Stimulated activated CD8-positive, alpha-beta memory T cell treated with anti-CD3 and anti-CD28 coated beads, Interleukin-12 subunit alpha, Interleukin-12 subunit beta, amount 100 ng/mL, for 24 hours (primary cell): ENCODE measurements around the gene ARHGAP35.
"Not testable (repeated sequence)": the region's sequence is repeated elsewhere in the genome, so short reads cannot be mapped to it uniquely, and the experiment has no call there.

Experiments used
- DNase-seq: peaks from one replicate; pipeline ENCODE4 v3.0.0-alpha.2; 2020; ENCODE audit errors: extremely low read depth

Gene ARHGAP35

DNA sequence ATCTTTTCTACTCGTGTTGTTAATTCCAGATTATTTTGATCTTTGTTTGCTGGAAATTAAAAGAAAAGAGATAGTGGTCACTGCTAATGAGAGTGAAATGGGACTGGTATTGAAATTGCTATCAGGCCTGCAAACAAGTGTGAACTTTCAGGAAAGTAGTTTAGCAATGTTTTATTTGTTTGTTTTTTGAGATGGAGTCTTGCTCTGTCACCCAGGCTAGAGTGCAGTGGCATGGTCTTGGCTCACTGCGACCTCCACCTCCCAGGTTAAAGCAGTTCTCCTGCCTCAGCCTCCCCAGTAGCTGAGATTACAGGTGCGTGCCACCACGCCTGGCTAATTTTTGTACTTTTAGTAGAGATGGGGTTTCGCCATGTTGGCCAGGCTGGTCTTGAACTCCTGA is 10.4 kb downstream of the ARHGAP35 start:
- DNase-seq: not testable (repeated sequence)

DNA sequence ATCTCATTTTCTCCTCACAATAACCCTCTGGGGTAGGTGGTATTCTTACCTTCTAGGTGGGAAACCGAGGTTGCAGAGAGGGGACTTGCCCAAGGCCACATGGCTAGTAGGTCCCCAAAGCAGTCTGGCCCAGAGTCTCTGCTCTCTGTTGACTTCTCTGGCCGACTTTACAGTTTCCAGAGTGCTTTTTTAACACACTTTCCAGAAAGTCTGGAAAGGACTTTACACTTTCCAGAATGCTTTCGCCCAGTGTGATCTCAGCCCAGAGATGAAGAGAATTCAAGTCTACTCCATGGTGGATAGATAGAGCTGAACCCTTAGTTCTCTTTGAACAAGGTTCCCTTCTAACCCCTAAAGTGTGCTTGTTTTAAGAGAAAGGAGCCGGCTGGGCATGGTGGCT is 12.2 kb downstream of the ARHGAP35 start:
- DNase-seq: no peak

DNA sequence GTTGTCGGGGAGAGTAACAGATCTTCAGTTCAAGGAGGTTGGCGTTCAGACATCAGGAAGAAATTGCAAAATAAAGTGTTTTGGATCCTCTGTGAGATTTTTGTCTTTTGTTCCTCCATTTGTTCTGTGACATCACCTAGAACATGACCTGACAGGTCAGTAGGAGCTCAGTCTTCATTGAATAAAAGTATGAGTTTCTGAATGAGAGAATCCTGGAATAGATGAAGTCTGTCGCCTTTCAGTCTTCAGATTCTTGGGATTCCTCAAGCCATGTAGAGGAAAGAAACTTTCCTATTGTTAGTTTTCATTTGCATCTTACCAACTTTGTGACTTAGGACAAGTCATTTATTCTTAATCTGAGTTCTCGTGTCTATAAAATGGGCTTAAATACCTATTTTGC is 14.4 kb downstream of the ARHGAP35 start:
- no peak for DNase-seq

DNA sequence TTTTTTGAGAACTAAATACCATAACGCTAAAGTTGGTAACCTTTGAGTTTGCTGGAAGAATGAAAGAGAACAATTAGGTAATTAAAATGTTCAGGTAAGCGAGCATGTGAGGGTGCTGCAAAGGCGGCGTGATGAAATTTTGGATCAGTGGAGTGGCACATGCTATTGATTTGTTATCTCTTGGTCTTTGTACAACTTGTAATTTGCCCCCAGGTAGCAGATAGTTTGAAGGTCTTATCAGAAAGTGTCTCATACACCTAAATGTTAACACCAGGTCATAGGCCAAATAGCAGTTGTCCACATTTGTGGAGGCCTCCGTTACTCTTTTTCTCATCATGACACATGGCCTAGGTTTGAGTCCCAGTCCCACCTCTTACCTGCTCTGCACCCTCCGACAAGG is 14.9 kb downstream of the ARHGAP35 start:
- DNase-seq: no peak

DNA sequence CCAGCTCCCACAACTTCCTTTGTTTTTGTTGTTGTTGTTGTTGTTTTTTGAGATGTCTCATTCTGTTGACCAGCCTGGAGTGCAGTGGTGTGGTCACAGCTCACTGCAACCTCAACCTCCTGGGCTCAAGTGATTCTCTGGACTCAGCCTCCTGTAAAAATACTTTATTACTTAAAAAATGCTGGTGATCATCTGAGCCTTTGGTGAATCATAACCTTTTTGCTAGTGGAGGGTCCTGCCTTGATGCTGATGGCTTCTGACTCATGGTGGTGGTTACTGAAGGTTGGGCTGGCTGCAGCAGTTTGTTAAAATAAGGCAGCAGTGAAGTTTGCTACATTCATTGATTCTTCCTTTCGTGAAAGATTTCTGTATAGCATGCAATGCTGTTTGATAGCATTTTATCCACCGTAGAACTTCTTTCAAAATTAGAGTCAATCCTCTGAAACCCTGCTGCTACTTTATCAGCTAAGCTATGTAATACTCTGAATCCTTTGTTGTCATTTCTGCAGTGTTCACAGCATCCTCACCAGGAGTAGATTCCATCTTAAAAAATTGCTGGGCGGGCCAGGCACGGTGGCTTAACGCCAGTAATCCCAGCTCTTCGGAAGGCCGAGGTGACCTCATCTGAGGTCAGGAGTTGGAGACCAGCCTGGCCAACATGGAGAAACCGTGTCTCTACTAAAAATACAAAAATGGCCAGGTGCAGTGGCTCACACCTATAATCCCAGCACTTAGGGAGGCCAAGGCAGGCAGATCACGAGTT is 18.0 kb downstream of the ARHGAP35 start:
- DNase-seq: no peak

DNA sequence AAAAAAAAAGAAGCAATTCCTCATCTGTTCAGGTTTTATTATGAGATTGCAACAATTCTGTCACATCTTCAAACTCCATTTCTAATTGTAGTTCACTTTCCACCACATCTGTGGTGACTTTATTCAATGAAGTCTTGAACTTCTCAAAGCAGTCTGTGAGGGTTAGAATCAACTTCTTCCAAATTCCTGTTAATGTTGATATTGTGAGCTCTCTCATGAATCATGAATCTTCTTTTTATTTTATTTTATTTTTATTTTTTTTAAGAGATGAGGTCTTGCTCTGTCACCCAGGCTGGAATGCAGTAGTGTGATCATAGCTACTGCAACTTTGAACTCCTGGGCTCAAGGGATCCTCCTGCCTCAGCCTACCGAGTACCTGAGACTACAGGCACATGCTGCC is 19.6 kb downstream of the ARHGAP35 start:
- no peak for DNase-seq

DNA sequence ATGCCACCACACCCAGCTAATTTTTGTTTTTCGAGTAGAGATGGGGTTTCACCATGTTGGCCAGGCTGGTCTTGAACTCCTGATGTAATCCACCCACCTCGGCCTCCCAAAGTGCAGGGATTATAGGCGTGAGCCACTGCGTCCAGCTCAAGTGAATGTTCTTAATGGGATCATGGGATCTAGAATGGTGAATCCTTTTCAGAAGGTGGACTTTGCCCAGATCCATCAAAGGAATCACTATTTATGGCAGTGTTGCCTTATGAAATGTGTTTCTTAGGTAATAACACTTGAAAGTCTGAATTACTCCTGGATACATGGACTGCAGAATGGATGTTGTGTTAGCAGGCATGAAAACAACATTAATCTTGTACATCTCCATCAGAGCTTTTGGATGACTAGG is 20.3 kb downstream of the ARHGAP35 start:
- DNase-seq: no peak

DNA sequence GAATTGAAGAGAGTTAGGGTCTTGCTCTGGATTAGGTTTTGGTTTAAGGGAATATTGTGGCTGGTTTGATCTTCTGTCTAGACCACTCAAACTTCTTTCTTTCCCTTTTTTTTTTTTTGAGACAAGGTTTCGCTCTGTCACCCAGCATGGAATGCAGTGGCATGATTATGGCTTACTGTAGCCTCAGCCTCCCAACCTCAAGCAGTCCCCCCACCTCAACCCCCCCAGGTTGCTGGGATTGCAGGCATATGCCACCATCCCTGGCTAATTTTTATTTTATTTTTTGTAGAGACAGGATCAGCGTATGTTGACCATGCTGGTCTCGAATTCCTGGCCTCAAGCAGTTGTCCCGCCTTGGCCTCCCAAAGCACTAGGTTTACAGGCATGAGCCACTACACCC is 21.2 kb downstream of the ARHGAP35 start:
- DNase-seq: no peak

DNA sequence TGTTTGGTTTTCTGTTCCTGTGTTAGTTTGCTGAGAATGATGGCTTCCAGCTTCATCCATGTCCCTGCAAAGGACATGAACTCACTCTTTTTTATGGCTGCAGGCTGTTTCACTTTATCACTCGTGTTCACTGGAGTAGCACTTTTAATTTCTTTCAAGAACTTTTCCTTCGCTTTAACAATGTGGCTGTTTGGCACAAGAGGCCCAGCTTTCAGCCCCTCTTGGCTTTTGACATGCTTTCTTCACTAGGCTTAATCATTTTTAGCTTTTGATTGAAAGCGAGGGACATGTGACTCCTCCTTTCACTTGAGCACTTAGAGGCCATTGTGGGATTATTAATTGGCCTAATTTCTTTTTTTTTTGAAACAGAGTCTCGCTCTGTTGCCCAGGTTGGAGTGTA is 22.0 kb downstream of the ARHGAP35 start:
- not testable (repeated sequence) for DNase-seq

DNA sequence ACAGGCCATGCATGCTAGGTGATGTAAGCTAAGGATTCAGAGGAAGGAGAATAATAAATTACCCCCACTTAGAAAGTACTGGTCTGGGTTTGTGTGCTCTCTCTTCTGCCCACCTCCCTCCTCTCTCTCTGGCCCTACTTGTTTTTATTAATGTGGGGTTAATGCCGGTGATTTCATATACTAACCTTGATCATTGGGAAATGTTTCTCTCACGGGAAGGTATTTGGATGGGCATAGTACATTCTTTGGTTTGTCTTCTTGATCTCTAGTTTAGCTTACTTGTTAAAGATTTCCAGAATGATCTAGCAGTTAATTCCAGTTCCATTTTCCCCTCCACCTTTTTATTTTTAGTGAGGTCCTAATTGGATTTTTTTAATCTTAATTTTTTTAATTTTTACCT is 24.6 kb downstream of the ARHGAP35 start:
- no peak for DNase-seq

DNA sequence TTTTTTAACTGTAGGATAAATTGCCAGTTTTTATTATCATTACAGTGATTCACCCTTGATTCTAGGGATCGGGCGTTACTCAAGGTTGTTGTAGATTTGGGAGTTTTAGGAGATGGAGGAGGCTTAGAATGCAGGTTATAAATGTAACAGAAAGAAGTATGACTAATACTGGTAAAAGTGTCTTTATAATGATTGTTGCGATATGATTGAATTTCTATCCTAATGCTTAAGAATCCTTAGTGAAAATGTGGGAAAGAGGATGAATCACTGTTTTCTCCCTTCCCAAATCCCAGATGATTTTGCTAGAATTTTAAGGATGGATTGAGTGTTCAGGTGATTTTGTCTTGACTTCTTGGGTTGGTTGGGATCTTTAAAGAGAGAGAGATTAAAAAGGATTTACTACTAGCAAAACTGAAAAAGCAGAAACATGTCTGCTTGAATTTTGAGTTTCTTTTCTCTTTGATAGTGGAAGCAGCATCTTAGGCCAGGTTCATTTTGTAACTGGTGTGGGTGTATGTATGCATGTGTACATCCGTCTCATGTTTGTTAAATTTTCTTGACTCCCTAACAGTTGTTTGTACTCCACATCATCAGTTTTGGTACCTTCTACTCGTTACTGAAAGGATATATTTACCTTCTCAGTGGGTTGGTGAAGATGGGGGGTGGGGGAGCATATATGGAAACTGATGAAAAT is 25.9 kb downstream of the ARHGAP35 start:
- DNase-seq: no peak

DNA sequence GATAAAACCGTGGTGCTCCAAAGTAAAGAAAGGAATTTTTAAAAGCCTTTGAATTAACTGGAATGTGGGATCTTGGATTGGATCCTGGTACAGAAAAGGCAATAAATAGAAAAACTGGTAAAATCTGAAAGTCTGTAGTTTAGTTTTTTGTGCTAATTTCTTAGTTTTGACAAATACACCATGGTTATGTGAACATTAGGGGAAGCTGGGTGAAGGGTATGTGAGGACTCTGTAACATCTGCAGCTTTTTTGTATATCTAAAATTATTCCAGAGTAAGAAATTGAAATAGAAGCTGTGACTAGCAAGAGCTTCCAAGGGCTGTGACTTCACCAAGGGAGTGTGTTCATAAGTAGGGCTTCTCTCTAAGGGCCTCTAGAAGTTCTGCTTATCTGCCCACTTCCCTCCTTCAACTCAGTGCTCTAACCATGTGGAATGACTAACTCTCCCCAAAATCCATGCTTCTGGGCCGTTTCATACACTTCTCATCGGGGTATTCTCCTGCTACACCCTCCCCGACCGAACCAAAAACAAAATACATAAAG is 26.5 kb downstream of the ARHGAP35 start:
- no peak for DNase-seq

DNA sequence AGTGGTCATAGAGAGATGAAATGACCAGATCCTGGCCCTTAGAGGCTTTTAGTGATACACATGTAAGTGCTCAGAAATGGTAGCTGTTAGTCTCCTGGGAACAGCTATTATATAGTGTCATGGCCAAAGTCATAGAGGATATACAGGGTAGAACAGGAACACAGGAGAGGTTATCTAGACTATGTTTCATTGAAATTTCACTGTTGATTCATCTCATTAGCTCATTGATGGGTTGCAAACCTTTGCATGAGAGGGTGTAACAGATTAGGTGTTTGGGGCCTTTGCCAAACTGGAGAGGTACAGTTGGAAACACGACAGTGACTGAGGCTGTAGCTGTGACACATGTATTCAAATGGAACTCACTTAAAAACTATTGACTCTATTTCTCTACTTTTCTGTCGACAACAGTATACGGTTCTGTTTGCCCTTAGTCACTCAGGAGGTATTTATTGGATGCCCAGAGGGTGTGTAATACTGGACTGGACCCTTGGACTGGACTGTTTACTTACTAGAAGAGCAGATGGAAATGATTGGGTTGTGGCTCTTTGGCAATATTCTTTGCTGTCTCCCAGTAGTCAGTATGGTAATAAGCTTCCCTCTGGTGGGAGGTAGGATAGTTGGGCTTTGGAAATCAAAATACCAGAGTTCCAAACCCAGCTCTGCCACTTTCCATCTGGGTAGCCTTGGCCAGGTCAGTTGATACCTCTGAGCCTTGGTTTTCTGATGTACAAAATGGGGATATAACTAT is 29.8 kb downstream of the ARHGAP35 start:
- no peak for DNase-seq

DNA sequence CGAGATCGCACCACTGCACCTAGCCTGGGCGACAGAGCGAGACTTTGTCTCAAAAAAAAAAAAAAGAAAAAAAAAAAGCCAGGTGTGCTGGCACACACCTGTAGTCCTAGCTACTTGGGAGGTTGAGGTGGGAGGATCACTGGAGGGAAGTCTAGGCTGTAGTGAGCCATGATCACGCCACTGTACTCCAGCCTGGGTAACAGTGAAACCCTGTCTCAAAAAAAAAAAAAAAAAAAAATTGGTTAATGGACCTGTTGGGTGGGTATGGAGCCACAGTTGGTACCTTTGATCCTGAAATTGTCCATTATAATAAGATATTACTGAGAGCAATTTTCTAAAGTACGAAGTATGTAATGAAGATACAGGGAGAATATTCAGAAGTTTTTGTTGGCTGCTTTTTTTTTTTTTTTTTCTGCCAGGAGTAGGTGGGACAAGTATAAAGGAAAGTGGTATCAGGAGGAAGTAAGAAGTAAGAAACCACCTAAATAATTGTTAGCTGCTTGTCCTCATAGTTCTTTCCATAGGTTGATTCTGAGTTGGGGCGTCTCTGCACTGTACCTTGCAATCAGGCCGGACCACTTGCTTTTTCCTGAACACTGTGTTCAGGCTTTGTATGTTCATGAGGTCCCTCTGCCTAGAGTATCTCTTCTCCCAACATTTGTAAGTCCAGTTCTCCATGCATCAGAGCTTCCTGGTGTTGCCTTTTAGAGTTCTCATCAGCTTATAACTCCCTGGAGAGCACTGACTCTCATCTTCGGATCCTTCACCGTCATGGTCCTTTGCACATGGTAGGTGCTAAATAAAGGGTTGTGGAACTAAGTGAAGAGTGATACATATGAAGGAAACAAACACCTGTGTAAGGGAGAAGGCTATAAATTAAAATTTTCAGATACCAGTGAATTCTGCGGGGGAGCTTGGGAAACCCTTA is 31.7 kb downstream of the ARHGAP35 start:
- DNase-seq: no peak

DNA sequence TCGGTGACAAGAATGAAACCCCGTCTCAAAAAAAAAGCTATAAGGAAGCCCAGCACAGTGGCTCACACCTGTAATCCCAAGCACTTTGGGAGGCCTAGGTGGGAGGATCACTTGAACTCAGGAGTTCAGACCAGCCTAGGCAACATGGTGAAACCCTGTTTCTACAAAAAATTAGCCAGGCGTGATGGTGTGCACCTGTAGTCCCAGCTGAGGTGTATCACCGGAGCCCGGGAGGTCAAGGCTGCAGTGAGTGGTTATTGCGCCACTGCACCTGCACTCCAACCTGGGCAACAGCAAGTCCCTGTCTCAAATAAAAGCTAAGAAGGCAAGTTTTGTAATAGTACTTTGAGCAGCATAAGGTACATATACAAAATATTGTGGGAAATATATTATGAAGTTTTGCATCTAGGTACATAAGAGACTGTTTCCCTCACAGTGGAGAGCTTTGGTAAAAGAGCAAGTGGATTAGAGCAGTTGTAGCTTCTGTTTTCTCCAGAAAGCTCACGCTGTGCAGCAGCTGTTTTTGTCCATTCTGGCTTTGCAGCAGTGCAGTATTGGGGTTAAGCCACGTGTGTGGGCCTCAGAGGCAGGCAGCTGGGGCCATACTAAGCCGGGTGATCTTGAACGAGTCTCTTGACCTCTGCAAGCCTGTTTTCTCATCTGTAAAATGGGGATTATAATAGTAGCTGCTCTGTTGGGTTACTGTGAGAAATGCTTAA is 35.4 kb downstream of the ARHGAP35 start:
- DNase-seq: no peak

DNA sequence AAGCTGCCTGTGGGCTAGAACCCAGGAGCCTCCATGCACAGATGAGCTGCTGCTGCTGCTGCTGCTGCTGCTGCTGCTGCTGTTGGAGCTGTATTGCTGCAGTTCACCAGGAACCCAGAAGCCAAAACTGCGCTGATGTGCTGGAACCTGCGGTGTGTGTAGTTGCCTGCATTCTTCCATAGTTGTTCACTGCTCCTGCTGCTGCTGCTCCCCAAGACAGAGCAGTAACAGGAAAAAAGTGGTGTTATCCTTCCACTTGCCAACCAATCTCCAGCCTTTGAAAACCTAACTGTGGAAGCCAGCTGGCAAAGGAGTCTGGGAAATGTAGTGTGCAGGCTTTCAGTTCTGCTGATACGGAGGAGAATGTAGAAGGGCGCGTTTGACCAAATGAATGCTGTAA is 37.9 kb downstream of the ARHGAP35 start:
- no peak for DNase-seq

DNA sequence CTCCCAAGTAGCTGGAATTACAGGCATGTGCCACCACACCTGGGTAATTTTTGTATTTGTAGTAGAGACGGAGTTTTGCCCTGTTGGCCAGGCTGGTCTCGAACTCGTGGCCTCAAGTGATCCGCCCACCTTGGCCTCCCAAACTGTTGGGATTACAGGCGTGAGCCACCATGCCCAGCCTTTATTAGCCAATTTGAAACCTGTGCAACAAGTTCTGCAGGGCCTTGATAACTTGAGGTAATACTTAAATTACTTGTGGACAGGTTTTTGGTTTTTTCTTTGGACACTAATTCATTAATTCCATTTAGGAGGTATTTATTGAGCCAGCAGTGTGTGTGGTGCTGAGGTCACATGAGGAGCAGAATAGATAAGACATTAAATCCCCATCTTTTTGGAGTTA is 39.5 kb downstream of the ARHGAP35 start:
- DNase-seq: no peak

DNA sequence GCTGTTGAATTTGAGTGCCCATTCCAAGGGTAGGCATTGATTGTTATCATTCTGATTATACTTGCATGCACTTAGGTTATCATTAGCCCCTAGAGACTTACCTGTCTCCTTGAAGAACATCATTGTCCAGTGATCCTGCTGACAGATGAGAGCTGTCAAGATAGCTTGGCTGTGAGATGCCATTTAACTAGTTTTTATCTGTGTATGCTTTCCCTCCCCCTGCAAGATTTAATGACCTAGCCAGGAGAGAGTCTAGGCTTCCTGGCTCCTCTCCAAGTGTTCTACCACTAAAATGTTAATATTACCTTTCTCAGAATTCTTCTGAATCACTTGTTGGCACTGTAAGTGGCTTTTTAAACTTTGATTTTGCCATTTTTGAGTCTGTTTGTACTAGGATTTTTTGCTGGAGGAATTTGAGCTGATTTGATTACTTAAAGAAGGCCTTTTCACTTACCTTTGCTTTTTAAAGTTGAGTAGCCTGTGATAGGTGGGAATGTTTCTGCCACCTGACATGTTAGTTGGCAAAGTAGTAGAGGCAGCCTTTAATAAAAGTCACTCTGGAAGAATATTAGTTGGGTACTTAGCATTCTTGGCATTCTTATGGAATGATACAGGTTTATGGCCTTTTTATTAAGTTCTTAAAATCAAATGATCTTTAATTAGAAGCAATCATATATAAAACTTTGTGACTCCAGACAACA is 41.1 kb downstream of the ARHGAP35 start:
- no peak for DNase-seq

DNA sequence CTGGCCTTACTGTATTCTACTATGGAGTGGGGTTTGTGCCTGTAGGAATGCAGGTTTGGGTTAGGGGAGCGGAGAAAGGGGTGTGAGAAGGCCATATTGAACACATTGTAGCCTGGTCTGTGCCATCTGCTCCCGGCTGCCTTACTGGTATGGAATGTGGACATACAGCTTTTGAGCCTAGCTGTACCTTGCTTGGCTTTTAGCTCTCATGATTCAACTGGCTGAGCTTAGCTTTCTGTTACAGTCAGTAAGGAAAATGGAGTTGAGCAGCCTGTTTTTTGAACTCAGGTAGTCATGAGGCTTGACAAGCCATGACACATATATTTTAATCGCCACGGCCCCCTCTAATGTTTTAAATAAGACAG is 41.6 kb downstream of the ARHGAP35 start:
- DNase-seq: no peak

DNA sequence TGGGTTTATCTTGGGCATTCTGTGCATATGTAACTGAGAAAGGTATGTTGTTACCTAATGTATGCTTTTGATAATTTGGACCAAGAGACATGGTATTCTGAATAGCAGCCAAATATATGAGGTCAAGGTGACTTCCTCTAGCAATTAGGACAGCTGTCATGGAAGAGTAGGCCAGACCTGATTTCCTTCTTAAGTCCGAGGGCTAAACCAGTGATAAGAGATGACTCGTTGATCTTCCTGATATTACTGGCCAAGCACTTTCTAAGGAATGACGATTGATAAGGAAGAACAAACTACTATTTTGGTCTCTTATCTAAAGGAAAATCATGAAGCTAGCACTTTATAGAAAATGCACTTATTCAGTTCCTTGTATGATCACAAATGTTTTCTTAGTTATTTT is 42.7 kb downstream of the ARHGAP35 start:
- DNase-seq: no peak
